GM18499 (cell line): ENCODE measurements around the gene GULP1.

ENCODE experiments used
- ATAC-seq: cut with Tn5 transposase; IDR thresholded peaks from one replicate; pipeline ENCODE4 v1.9.1; 2021; ENCODE audit warnings: moderate number of reproducible peaks; ENCODE audit not compliant: insufficient read depth, unreplicated experiment

GULP1 gene

GRCh38 chr2:188319838-188320237 lies 28.2 kb downstream of the GULP1 start:
- ATAC-seq: no peak

GRCh38 chr2:188320861-188321260 lies 29.2 kb downstream of the GULP1 start:
- no peak for ATAC-seq

- no peak for ATAC-seq
Measured at GRCh38 chr2:188322569-188323551, 31.2 kb downstream of the GULP1 start.

GRCh38 chr2:188324067-188324466 lies 32.4 kb downstream of the GULP1 start:
- no peak for ATAC-seq

GRCh38 chr2:188326290-188326668 lies 34.6 kb downstream of the GULP1 start:
- ATAC-seq: no peak

GRCh38 chr2:188326669-188327301 lies 35.1 kb downstream of the GULP1 start:
- ATAC-seq: no peak

GRCh38 chr2:188327518-188328213 lies 36.0 kb downstream of the GULP1 start:
- no peak for ATAC-seq

GRCh38 chr2:188328419-188328818 lies 36.7 kb downstream of the GULP1 start:
- ATAC-seq: no peak

GRCh38 chr2:188330316-188331053 lies 38.8 kb downstream of the GULP1 start:
- ATAC-seq: no peak

- no peak for ATAC-seq
Measured at GRCh38 chr2:188332619-188333018, 40.9 kb downstream of the GULP1 start.

GRCh38 chr2:188333751-188334524 lies 42.3 kb downstream of the GULP1 start:
- no peak for ATAC-seq

- no peak for ATAC-seq
Measured at GRCh38 chr2:188338463-188338862, 46.8 kb downstream of the GULP1 start.

GRCh38 chr2:188340257-188340656 lies 48.6 kb downstream of the GULP1 start:
- no peak for ATAC-seq

GRCh38 chr2:188345020-188345419 lies 53.3 kb downstream of the GULP1 start:
- ATAC-seq: no peak

- ATAC-seq: no peak
Measured at GRCh38 chr2:188345426-188345825, 53.8 kb downstream of the GULP1 start.

GRCh38 chr2:188345831-188346458 lies 54.3 kb downstream of the GULP1 start:
- ATAC-seq: no peak

GRCh38 chr2:188349019-188349418 lies 57.3 kb downstream of the GULP1 start:
- no peak for ATAC-seq

- no peak for ATAC-seq
Measured at GRCh38 chr2:188353282-188353681, 61.6 kb downstream of the GULP1 start.
